K562 (cell line): ENCODE results near the gene NEK2. TPM values are rescaled to one million over a fixed set of nuclear protein-coding genes. Genes with fewer than 3 reads are reported as not detected.

Experiments used
- ATAC-seq: fragments of 200-7000 bp; cut with Tn5 transposase; 3 replicates; pipeline ENCODE4 v1.9.1; 2020; ENCODE audit warnings: moderate library complexity
- BruUV-seq: library from RNA; stranded (reverse); fragments of 400-500 nt; replicated peaks from 2 replicates; lab custom pipeline; 2021; lab: Mats Ljungman, UMichigan
- CTCF ChIA-PET: fragments of 300-600 bp; formaldehyde crosslinking; extraction: SDS; loops from one replicate; lab custom pipeline; 2021; ENCODE audit warnings: low intra/inter-chr PET ratio; lab: Yijun Ruan, JAX
- POLR2A ChIA-PET: fragments of 300-600, 350-650 bp; sonication (Branson Sonifier 250); formaldehyde crosslinking; extraction: SDS; loops from one replicate; lab custom pipeline; 2021; ENCODE audit warnings: antibody characterized with exemption, inconsistent platforms; lab: Yijun Ruan, JAX
- DNase-seq, 4 experiments: peaks; one replicate each; pipeline versions ENCODE4 v3.0.0 to v3.0.0-alpha.2; 2011 to 2018; ENCODE audit warnings: low spot score in 3 of 4, mixed read lengths in 3 of 4; ENCODE audit errors: extremely low read depth in 1 of 4
- FAIRE-seq: peaks from 2 replicates; lab custom pipeline; 2011; peaks lifted over from hg19 to GRCh38; lab: Jason Lieb, UNC
- H2AFZ ChIP-seq: 2 replicates; pipeline ENCODE4 v1.6.0; 2011; ENCODE audit warnings: low read depth, low read length, control low read depth, inconsistent platforms
- H3K27ac ChIP-seq: fragments of 200-600 bp; 3 replicates; pipeline ENCODE4 v1.8.0; 2011; ENCODE audit warnings: low read depth, mild to moderate bottlenecking, control low read depth, inconsistent platforms, low read length, moderate library complexity, mixed read lengths; ENCODE audit errors: extremely low read depth
- H3K27me3 ChIP-seq, 2 experiments: fragments of 300-600 bp in 1 of 2; 2 replicates in 1 of 2; 3 replicates in 1 of 2; pipeline versions ENCODE4 v1.6.0 to v1.8.0; 2011; ENCODE audit warnings: inconsistent platforms in 2 of 2, low read length in 2 of 2, mild to moderate bottlenecking in 1 of 2, mixed read lengths in 1 of 2, moderate library complexity in 1 of 2; ENCODE audit not compliant: control insufficient read depth in 2 of 2, insufficient read depth in 2 of 2
- H3K36me3 ChIP-seq: fragments of 300-600 bp; 3 replicates; pipeline ENCODE4 v1.8.0; 2011; ENCODE audit warnings: mild to moderate bottlenecking, low read length, inconsistent platforms; ENCODE audit not compliant: control insufficient read depth, insufficient read depth
- H3K4me1 ChIP-seq, 2 experiments: fragments of 200-600 bp in 1 of 2; replicated peaks in 1 of 2; 2 replicates in 1 of 2; 3 replicates in 1 of 2; pipeline versions ENCODE4 v1.5.1 to v1.8.0; 2011; ENCODE audit warnings: inconsistent platforms in 2 of 2, low read length in 2 of 2, mild to moderate bottlenecking in 1 of 2, mixed read lengths in 1 of 2, moderate library complexity in 1 of 2; ENCODE audit not compliant: control insufficient read depth in 2 of 2, insufficient read depth in 2 of 2
- H3K4me2 ChIP-seq: 2 replicates; pipeline ENCODE4 v1.6.1; 2011; ENCODE audit warnings: low read length, control low read depth, inconsistent platforms, mixed read lengths; ENCODE audit not compliant: insufficient read depth
- H3K4me3 ChIP-seq: fragments of 200-600 bp; sonication (generic), shearing (Covaris generic); 2 replicates; pipeline ENCODE4 v1.5.1; 2016; ENCODE audit warnings: control low read depth, inconsistent platforms
- H3K79me2 ChIP-seq: fragments of 200-600 bp; 3 replicates; pipeline ENCODE4 v1.8.0; 2011; ENCODE audit warnings: low read length, inconsistent platforms; ENCODE audit not compliant: control insufficient read depth, insufficient read depth
- H3K9ac ChIP-seq, 2 experiments: 2 replicates each; pipeline versions ENCODE4 v1.6.0 to v1.6.1; 2011; ENCODE audit warnings: low read depth in 2 of 2, low read length in 2 of 2, control low read depth in 1 of 2, inconsistent platforms in 1 of 2, mild to moderate bottlenecking in 1 of 2, mixed read lengths in 1 of 2; ENCODE audit not compliant: insufficient read depth in 1 of 2
- H3K9me1 ChIP-seq: one replicate; pipeline ENCODE4 v1.6.0; 2011; ENCODE audit warnings: inconsistent platforms, mild to moderate bottlenecking, low read length, moderate library complexity; ENCODE audit not compliant: control insufficient read depth, insufficient read depth
- H3K9me3 ChIP-seq: replicated peaks from 2 replicates; pipeline ENCODE4 v1.5.1; 2011; ENCODE audit warnings: low read depth, low read length, inconsistent platforms; ENCODE audit not compliant: control insufficient read depth, insufficient read depth
- H4K20me1 ChIP-seq: replicated peaks from 2 replicates; pipeline ENCODE4 v1.6.1; 2011; ENCODE audit warnings: low read length, inconsistent platforms, mixed read lengths; ENCODE audit not compliant: control insufficient read depth, insufficient read depth
- ARID4B ChIP-seq: sonication (generic); formaldehyde crosslinking; IDR thresholded peaks from 2 replicates; pipeline ENCODE4 v1.8.0; 2022; ENCODE audit warnings: mild to moderate bottlenecking, missing genetic modification reagents
- CCNT2 ChIP-seq: IDR thresholded peaks from 2 replicates; pipeline ENCODE4 v1.6.1; 2011; ENCODE audit warnings: borderline replicate concordance, low read depth, mild to moderate bottlenecking, moderate library complexity, mixed read lengths, low read length; ENCODE audit not compliant: insufficient read length; ENCODE audit errors: extremely low read depth
- EP300 ChIP-seq: IDR thresholded peaks from 2 replicates; pipeline ENCODE4 v1.6.1; 2012; ENCODE audit warnings: low read length, improper control_type of control experiment
- FOXA1 ChIP-seq: fragments of 450-650 bp; IDR thresholded peaks from 2 replicates; pipeline ENCODE4 v1.6.1; 2016; ENCODE audit warnings: mild to moderate bottlenecking, borderline replicate concordance
- FOXK2 ChIP-seq, 2 experiments: fragments of 450-650 bp; IDR thresholded peaks in 1 of 2; conservative IDR thresholded peaks in 1 of 2; 2 replicates each; pipeline ENCODE4 v1.6.1; 2016; ENCODE audit warnings: low read depth in 2 of 2, mild to moderate bottlenecking in 1 of 2
- OTX1 ChIP-seq: fragments of 450-650 bp; formaldehyde crosslinking; IDR thresholded peaks from 2 replicates; pipeline ENCODE4 v1.4.0; 2022; ENCODE audit warnings: mild to moderate bottlenecking
- PPARD ChIP-seq: fragments of 250-450 bp; sonication (Bioruptor Pico); IDR thresholded peaks from 2 replicates; pipeline ENCODE4 v1.8.0; 2022; ENCODE audit warnings: inconsistent platforms, mild to moderate bottlenecking, moderate library complexity
- PYGO2 ChIP-seq: fragments of 450-650 bp; IDR thresholded peaks from 2 replicates; pipeline ENCODE4 v1.6.1; 2016; ENCODE audit warnings: mild to moderate bottlenecking, missing genetic modification characterization, moderate library complexity, missing compliant biosample characterization
- SNAPC5 ChIP-seq: fragments of 250-450 bp; sonication (Bioruptor Pico); IDR thresholded peaks from 2 replicates; pipeline ENCODE4 v1.8.0; 2021; ENCODE audit warnings: moderate library complexity, mild to moderate bottlenecking, inconsistent platforms
- STAT5A ChIP-seq: IDR thresholded peaks from 2 replicates; pipeline ENCODE4 v1.6.1; 2012; ENCODE audit warnings: low read length, inconsistent platforms, borderline replicate concordance
- TSC22D4 ChIP-seq: fragments of 450-650 bp; IDR thresholded peaks from 2 replicates; pipeline ENCODE4 v1.6.1; 2016; ENCODE audit warnings: missing genetic modification characterization, missing biosample characterization, control low read depth
- VEZF1 ChIP-seq: fragments of 200-800 bp; sonication (Bioruptor generic); IDR thresholded peaks from 2 replicates; pipeline ENCODE4 v1.6.1; 2017; ENCODE audit warnings: missing genetic modification characterization, missing compliant biosample characterization
- WHSC1 ChIP-seq: IDR thresholded peaks from one replicate; pipeline ENCODE4 v1.6.1; 2012; ENCODE audit warnings: low read length, control low read depth, inconsistent platforms
- XRCC4 ChIP-seq: IDR thresholded peaks from one replicate; pipeline ENCODE4 v1.6.1; 2011; ENCODE audit not compliant: insufficient read depth, insufficient read length; ENCODE audit errors: extremely low read depth
- ZKSCAN3 ChIP-seq: fragments of 250-450 bp; sonication (Bioruptor Pico); IDR thresholded peaks from 2 replicates; pipeline ENCODE4 v1.4.0; 2020
- WGBS: fragments of 100-300 bp; shearing (Covaris generic); methylation state at CpG from one replicate; pipeline ENCODE4 v1.1.6; 2016; ENCODE audit warnings: low coverage, mixed read lengths; ENCODE audit not compliant: insufficient coverage; ENCODE audit errors: missing lambda C conversion rate; 5-methylcytosine and 5-hydroxymethylcytosine counted together
- in situ Hi-C: fragments of 300-500 bp; cut with MboI; formaldehyde crosslinking; loops from 4 replicates; pipeline ENCODE4 v1.15.0; 2018; ENCODE audit warnings: inconsistent platforms, mixed read lengths
- intact Hi-C: fragments of 100-400 bp; cut with micrococcal nuclease; formaldehyde crosslinking; loops from 2 replicates; pipeline ENCODE4 v1.14.2; 2022
- polyA plus RNA-seq, 8 experiments: library from polyadenylated mRNA; depleted of rRNA in 4 of 8; stranded (reverse) in 5 of 8; unstranded in 3 of 8; fragments of >200 nt; fragmentation: Nextera tagmentation in 2 of 8; fragmentation: Illumina TruSeq in 1 of 8; extraction: Ambion mirVana in 2 of 8; extraction: Trizol in 1 of 8; gene quantifications; 2 replicates each; pipeline versions ENCODE4 v1.2.1 to v1.2.3, GENCODE V29; 2011 to 2014; ENCODE audit warnings: inconsistent platforms in 1 of 8, missing spikeins in 1 of 8
- total RNA-seq, 7 experiments: library from RNA; depleted of rRNA in 6 of 7; stranded (reverse); fragments of >200 nt in 6 of 7; fragmentation: Illumina TruSeq in 2 of 7; extraction: Trizol in 2 of 7; gene quantifications; 2 replicates each; pipeline versions ENCODE4 v1.2.1 to v1.2.3, GENCODE V29; 2011 to 2021; ENCODE audit warnings: low replicate concordance in 1 of 7

NEK2 gene
- total and polyA plus RNA-seq, 9 of the 15 experiments (the other 6 are each of a cell fraction or from before 2014, with no cell fraction given): 30.0 to 74.7 (median 66.4) TPM

GRCh38 chr1:211650904-211651303, 24.5 kb downstream of the NEK2 start:
- no peaks in the 10 kb centered on the region for H3K9me1 ChIP-seq
- no peaks in the 10 kb centered on the region for H3K36me3 ChIP-seq
- FAIRE-seq (no peak), ATAC-seq (no peak), DNase-seq (no peak)
- no peak overlapping the region for H3K27ac ChIP-seq
- 37% methylated on average over 7 of the region's 7 CpGs for WGBS
- no peak overlapping the region for H2AFZ ChIP-seq
- ChIA-PET CTCF (no interaction called here), POLR2A (interaction anchor here (0.9 kb wide), 1 partner anchor 13 kb away, joined by 3 read pairs; no protein-coding TSS in a partner anchor)
- no peak overlapping the region; a peak in 1 of 4 replicates for H3K9ac ChIP-seq
- intact Hi-C loops (loop anchor here (10.0 kb wide), 1 partner anchor 1066 kb away; no protein-coding TSS in a partner anchor), in situ Hi-C loops (loop anchor here (5.0 to 25.0 kb wide), 5 partner anchors 134 to 1239 kb away; partner anchors contain the start of gene TRAF5)
- BruUV-seq: no TSS peak
- H3K4me2 ChIP-seq: no peak overlapping the region
- no peak overlapping the region for H3K4me3 ChIP-seq
- peaks cover 0 to 13% of the 10 kb centered on the region in 2 experiments; a peak in 3 of 5 replicates for H3K4me1 ChIP-seq
- no peaks in the 10 kb centered on the region for H4K20me1 ChIP-seq
- TF ChIP-seq CCNT2: no peak
- no peak for TF ChIP-seq XRCC4
- no peak for TF ChIP-seq WHSC1
- no peak for TF ChIP-seq ARID4B
- TF ChIP-seq TSC22D4 (tag): no peak
- no peak for TF ChIP-seq EP300
- TF ChIP-seq STAT5A: no peak
- no peak for TF ChIP-seq PPARD (CRISPR knock-in tag)
- TF ChIP-seq OTX1: no peak
- TF ChIP-seq VEZF1 (CRISPR knock-in tag): no peak
- no peak for TF ChIP-seq FOXK2 (conservative IDR thresholded peaks at IDR 0.05 in 1 of 2, IDR thresholded peaks at IDR 0.05 in 1 of 2; ENCODE audit: low read depth in 2 of 2)
- no peak for TF ChIP-seq FOXA1
- no peak for TF ChIP-seq PYGO2
- TF ChIP-seq SNAPC5 (CRISPR knock-in tag): no peak
- TF ChIP-seq ZKSCAN3: no peak
- no peaks in the 10 kb centered on the region for H3K79me2 ChIP-seq
- no peaks in the 10 kb centered on the region for H3K9me3 ChIP-seq
- no peaks in the 10 kb centered on the region for H3K27me3 ChIP-seq
